ENCODE data around the gene NDUFB7.

NDUFB7 gene

GRCh38 chr19:14516746-14517438 lies 55.0 kb downstream of the NDUFB7 start:
- FAIRE-seq: no peak
- DNase-seq (ENCODE audit: insufficient read length, low spot score): no peak
- no peak for TF ChIP-seq CTCF (IDR thresholded peaks at IDR 0.05; ENCODE audit: insufficient read depth, missing control alignments)

Measured in D721Med (cell line).